NT2/D1 (cell line): ENCODE results near the gene PCARE.

Experiments used
- SUZ12 ChIP-seq: IDR thresholded peaks from 2 replicates; pipeline ENCODE4 v1.6.1; 2011; ENCODE audit not compliant: insufficient read length, insufficient read depth; ENCODE audit errors: extremely low read depth
- YY1 ChIP-seq: IDR thresholded peaks from 2 replicates; pipeline ENCODE4 v1.6.1; 2011; ENCODE audit not compliant: insufficient read length, insufficient read depth
- ZNF274 ChIP-seq: IDR thresholded peaks from 2 replicates; pipeline ENCODE4 v1.6.1; 2011; ENCODE audit warnings: mild to moderate bottlenecking, low read depth, low read length

DNA sequence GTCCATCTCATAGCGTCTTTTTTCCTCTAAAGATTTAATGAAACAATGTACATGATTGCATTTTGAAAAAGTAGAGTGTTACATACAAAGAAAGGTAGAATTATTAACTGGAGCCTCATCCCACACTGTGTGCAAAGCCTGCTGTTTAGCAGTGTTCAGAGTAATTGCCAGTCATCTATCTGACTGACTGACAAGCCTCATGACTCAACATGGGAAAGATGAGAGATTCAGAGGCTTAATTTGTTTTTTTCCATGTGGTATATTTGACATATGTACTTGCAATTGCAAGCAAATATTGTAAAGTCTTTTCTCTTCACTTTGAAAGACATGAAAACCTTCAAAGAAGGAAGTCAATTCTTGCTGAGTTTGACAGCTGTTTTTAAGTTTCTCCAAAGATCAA lies 14.7 kb downstream of the PCARE start:
- TF ChIP-seq YY1: no peak
- TF ChIP-seq ZNF274: no peak
- no peak for TF ChIP-seq SUZ12
